Prostate gland (tissue), 2 donors: ENCODE measurements around the gene FSIP1.

ENCODE experiments used
- POLR2A ChIP-seq: fragments of 450-650 bp; IDR thresholded peaks from one replicate; pipeline ENCODE4 v1.6.1; 2016; ENCODE audit warnings: antibody characterized with exemption, mild to moderate bottlenecking
- TF ChIP-seq, protein P1 (sequence below), 4 experiments: fragments of 200-600 bp in 2 of 4; fragments of 450-650 bp in 2 of 4; sonication (generic) in 2 of 4; IDR thresholded peaks; 1 replicate in 3 of 4; 2 replicates in 1 of 4; pipeline ENCODE4 v1.5.1; 2016 to 2019; ENCODE audit warnings: antibody characterized with exemption in 4 of 4, mild to moderate bottlenecking in 2 of 4, moderate library complexity in 2 of 4

- TF ChIP-seq, protein P1, sequence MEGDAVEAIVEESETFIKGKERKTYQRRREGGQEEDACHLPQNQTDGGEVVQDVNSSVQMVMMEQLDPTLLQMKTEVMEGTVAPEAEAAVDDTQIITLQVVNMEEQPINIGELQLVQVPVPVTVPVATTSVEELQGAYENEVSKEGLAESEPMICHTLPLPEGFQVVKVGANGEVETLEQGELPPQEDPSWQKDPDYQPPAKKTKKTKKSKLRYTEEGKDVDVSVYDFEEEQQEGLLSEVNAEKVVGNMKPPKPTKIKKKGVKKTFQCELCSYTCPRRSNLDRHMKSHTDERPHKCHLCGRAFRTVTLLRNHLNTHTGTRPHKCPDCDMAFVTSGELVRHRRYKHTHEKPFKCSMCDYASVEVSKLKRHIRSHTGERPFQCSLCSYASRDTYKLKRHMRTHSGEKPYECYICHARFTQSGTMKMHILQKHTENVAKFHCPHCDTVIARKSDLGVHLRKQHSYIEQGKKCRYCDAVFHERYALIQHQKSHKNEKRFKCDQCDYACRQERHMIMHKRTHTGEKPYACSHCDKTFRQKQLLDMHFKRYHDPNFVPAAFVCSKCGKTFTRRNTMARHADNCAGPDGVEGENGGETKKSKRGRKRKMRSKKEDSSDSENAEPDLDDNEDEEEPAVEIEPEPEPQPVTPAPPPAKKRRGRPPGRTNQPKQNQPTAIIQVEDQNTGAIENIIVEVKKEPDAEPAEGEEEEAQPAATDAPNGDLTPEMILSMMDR (IDR thresholded peaks at IDR 0.05), result no peak
- TF ChIP-seq POLR2A, result no peak
Measured at GRCh38 chr15:39709941-39710340, 72.7 kb downstream of the FSIP1 start.
